Measurements from ENCODE around the gene HRG.
"Not testable (repeated sequence)": the region's sequence is repeated elsewhere in the genome, so short reads cannot be mapped to it uniquely, and the experiment has no call there.

The HRG gene

DNA sequence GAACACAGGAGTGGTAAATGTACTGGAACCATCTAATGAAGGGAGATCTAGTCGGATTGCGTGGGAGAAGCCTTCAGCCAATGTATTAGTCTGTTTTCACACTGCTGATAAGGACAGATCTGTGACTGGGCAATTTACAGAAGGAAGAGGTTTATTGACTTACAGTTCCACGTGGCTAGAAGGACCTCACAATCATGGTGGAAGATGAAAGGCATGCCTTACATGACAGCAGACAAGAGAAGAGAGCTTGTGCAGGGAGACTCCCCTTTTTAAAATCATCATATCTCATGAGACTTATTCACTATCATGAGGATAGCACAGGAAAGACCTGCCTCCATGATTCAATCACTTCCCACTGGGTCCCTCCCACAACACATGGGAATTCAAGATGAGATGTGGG lies 17.0 kb downstream of the HRG start:
- no peak for ATAC-seq

DNA sequence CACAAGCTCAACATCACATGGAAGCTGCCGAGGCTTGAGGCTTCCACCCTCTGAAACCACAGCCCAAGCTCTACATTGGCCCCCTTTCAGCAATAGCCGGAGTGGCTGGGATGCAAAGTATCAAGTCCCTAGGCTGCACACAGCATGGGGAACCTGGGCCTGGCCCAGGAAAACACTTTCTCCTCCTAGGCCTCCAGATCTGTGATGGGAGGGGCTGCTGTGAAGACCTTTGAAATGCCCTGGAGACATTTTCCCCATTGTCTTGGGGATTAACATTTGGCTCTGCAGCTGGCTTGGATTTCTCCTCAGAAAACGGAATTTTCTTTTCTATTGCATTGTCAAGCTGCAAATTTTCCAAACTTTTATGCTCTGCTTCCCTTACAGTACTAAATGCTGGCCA lies 18.2 kb downstream of the HRG start:
- no peak for ATAC-seq

GRCh38 chr3:186686475-186686874 lies 20.7 kb downstream of the HRG start:
- not testable (repeated sequence) for ATAC-seq

DNA sequence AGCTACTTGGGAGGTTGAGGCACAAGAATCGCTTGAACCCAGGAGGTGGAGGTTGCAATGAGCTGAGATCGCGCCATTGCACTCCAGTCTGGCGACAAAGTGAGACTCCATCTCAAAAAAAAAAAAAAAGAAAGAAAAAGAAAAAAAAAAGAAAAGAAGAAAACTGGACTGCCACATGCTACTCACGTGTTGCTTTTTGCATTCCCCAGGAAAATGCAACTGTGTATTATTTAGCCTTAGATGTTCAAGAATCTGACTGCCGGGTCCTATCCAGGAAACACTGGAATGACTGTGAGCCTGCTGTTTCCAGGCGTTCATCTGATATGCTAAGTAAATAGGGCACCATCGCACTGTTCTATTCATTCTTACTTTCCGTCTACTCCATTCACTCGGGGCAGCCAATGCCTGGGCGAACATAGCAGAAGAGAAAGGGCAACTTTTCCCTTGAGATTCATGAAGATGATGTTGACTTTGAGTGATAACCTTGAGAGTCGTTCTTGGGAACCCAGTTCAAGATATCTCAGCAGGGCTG lies 21.4 kb downstream of the HRG start:
- no peak for ATAC-seq

DNA sequence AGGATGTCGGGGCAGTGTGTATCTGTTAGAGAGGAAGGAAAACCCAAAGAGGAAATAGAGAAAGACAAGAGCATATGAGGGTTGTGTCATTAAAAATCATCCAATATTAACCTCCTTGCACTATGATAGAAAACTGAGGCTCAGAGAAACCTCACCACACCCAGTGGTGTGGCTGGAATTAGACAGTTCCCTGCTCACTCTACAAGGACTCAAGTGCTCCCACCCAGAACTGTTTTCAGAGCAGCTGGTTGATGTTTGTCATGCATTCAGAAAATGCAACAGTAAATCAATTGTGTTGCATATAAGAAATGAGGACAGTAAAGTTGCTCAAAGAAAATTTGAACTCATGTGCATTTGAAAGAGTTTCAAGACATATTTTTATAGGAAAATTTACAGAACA lies 24.5 kb downstream of the HRG start:
- ATAC-seq: not testable (repeated sequence)

GRCh38 chr3:186691676-186692075 lies 25.9 kb downstream of the HRG start:
- ATAC-seq: no peak

- no peak for ATAC-seq
Measured at GRCh38 chr3:186693843-186694242, 28.0 kb downstream of the HRG start.

GRCh38 chr3:186694288-186695032 lies 28.6 kb downstream of the HRG start:
- ATAC-seq: no peak

DNA sequence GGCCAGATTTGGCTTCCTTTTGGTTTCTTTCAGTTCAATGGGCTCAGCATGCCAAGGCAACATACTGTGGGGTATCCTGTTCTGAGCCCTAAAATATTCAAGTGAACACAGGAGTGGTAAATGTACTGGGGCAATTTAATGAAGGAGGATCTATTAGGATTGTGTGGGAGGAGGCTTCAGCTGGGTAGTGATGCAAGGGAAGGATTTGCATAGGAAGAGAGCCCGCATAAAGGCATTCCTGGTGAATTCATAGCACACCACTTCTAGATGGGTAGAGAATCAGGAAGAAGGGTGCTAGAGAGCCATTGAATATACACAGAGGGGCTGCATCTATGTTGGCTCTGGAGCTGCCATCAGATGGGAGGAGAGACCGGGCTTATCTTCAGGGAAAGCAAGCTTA lies 30.7 kb downstream of the HRG start:
- ATAC-seq: no peak

DNA sequence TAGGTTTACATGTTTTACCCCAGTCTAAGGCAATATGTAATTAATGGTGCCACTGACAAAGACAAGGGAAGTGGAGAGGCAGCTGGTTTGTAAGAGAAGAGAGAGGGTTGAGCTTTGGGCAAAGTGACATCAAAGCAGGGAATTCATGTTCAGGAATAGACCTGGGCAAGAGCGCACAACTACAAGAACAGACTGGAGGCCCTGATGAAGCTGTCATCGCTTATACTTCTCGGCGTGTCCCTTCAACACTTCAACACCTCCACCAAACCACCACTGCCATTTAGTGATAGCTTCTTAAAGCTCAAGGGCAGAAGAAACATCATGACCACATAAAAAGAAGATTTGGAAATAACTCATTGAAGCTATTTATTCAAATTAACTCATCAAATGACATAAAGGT lies 31.7 kb downstream of the HRG start:
- ATAC-seq: no peak

- no peak for ATAC-seq
Measured at GRCh38 chr3:186700267-186700666, 34.5 kb downstream of the HRG start.

DNA sequence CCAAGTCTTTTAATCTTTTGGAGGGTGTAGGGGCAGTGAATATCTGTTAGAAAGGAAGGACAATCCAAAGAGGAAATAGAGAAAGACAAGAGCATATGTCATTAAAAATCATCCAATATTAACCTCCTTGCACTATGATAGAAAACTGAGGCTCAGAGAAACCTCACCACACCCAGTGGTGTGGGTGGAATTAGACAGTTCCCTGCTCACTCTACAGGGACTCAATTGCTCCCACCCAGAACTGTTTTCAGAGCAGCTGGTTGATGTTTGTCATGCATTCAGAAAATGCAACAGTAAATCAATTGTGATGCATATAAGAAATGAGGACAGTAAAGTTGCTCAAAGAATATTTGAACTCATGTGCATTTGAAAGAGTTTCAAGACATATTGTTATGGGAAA lies 36.6 kb downstream of the HRG start:
- not testable (repeated sequence) for ATAC-seq

GRCh38 chr3:186705882-186706780 lies 40.3 kb downstream of the HRG start:
- peak; percentile 60 to 71 for ATAC-seq

DNA sequence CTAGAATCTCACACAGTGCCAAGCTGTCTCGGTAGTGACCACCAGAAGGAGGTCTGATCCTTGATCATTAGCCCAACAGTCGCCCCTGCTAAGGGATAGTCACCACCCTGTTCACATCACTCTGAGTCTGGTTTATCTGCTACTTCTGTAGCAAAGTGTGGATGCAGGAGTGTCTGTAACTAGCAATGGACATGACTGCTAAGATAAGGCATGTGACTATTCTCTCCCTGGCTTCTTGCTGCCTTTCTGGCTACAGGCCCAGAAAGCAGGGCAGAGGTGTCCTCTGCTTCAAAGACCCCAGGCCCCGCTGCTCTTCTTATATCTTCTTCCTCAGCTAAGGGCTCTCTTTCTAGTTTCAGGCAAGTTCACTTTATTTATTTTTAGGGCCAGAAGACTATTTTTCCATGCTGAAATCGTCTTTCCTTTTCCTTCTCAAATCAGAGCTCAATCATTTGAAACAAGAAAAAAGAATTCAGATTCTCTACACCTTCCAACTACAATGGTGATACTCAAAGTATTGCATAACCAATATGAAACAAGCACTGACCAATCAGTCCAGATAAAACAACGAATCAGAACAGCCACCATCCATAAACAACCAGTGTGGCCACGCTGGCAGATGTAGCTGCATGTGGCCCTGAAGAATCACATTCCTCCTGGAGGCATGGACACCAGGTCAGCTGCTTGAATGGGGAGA lies 43.3 kb downstream of the HRG start:
- no peak for ATAC-seq

GRCh38 chr3:186710694-186711093 lies 44.9 kb downstream of the HRG start:
- ATAC-seq: not testable (repeated sequence)

- ATAC-seq: no peak
Measured at GRCh38 chr3:186713499-186713898, 47.7 kb downstream of the HRG start.

DNA sequence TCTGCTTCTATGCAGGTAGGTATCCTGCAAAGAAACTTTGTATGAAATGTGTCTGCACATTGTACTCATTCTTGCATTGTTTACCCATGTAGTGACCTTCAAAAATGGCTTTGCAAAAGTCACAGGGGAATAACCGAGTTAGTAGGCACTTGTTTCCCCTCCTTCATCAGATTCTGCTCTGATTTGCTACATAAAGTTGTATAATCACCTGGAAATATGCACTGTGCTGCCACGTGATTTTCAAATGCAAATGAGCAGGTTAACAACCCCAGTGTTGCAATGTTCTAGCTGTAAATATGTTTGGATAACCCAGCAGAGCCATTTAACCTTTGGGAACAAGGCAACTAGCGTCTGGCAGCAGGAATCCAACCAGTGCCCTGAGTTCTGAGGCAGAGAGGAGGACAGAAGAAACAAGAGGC lies 51.2 kb downstream of the HRG start, which contains the start of gene KNG1:
KNG1 (plus strand) TSS at position 321 of the 419 bp plus-strand sequence. CDS start 184 bp downstream, outside the sequence.
- ATAC-seq: no peak

GRCh38 chr3:186719945-186720739 lies 54.3 kb downstream of the HRG start:
- ATAC-seq: no peak

GRCh38 chr3:186722457-186722856 lies 56.6 kb downstream of the HRG start:
- no peak for ATAC-seq

DNA sequence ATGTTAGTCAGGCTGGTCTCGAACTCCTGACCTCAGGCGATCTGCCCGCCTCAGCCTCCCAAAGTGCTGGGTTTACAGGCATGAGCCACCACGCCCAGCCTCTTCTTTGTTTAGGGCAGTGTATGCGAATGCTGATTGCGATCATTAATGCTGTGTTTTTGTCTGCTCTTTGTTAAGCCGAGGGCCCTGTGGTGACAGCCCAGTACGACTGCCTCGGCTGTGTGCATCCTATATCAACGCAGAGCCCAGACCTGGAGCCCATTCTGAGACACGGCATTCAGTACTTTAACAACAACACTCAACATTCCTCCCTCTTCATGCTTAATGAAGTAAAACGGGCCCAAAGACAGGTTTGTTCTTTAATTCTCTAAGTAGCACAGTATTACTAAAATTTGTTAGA lies 59.1 kb downstream of the HRG start:
- ATAC-seq: no peak

Measured in activated CD4-positive, CD25-positive, alpha-beta regulatory T cell treated with anti-CD3 and anti-CD28 coated beads, Interleukin-2, amount 50 U/mL, for 24 hours (primary cell).